SU-DHL-6 (cell line): ENCODE results near the gene BUB1.

ENCODE experiments used
- EZH2phosphoT487 ChIP-seq: fragments of 200-600 bp; sonication (generic), shearing (Covaris generic); conservative IDR thresholded peaks from 2 replicates; pipeline ENCODE4 v1.6.1; 2018; ENCODE audit warnings: mild to moderate bottlenecking, antibody characterized with exemption, low read length, moderate library complexity, mixed read lengths
- TF ChIP-seq, protein P1 (sequence below): fragments of 200-600 bp; sonication (generic); IDR thresholded peaks from one replicate; pipeline ENCODE4 v1.5.1; 2017; ENCODE audit warnings: antibody characterized with exemption, mild to moderate bottlenecking, low read length, moderate library complexity; ENCODE audit not compliant: insufficient read depth, poor library complexity, severe bottlenecking

DNA sequence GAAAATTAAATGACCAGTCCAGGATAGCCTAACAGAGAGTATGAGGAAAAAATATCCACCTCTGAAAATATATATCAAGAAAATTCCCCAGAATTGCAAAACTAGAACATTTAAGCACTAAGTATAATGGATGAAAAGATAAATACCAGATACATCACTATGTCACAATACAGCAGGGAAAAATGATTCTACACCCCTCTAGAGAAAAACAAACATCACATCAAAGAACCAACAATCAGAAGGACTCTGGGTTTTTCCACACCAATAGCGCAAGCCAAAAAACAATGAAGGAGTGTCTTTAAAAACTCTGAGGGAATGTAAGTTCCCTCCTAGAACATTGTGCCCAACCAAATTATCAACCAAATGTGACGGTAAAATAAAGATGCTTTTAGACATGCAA, 13.7 kb downstream of the BUB1 start:
- TF ChIP-seq, protein P1, sequence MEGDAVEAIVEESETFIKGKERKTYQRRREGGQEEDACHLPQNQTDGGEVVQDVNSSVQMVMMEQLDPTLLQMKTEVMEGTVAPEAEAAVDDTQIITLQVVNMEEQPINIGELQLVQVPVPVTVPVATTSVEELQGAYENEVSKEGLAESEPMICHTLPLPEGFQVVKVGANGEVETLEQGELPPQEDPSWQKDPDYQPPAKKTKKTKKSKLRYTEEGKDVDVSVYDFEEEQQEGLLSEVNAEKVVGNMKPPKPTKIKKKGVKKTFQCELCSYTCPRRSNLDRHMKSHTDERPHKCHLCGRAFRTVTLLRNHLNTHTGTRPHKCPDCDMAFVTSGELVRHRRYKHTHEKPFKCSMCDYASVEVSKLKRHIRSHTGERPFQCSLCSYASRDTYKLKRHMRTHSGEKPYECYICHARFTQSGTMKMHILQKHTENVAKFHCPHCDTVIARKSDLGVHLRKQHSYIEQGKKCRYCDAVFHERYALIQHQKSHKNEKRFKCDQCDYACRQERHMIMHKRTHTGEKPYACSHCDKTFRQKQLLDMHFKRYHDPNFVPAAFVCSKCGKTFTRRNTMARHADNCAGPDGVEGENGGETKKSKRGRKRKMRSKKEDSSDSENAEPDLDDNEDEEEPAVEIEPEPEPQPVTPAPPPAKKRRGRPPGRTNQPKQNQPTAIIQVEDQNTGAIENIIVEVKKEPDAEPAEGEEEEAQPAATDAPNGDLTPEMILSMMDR = no peak
- no peak for TF ChIP-seq EZH2phosphoT487
